B cell (primary cell): ENCODE measurements around the gene CTPS2.

ENCODE experiments used
- CTCF ChIP-seq: fragments of 200-600 bp; IDR thresholded peaks from one replicate; pipeline ENCODE4 v1.8.0; 2022; ENCODE audit warnings: antibody characterized with exemption, mild to moderate bottlenecking
- EZH2 ChIP-seq: IDR thresholded peaks from 2 replicates; pipeline ENCODE4 v1.6.1; 2012; ENCODE audit warnings: borderline replicate concordance, low read depth, mild to moderate bottlenecking, moderate library complexity, low read length; ENCODE audit not compliant: insufficient read depth, poor library complexity, severe bottlenecking

GRCh38 chrX:16651391-16652024, 61.0 kb downstream of the CTPS2 start:
- no peak for TF ChIP-seq CTCF
- no peak for TF ChIP-seq EZH2
